ENCODE measurements around the gene KDM1B. TPM values are rescaled to one million over a fixed set of nuclear protein-coding genes. Genes with fewer than 3 reads are reported as not detected.
"Not testable (repeated sequence)": the region's sequence is repeated elsewhere in the genome, so short reads cannot be mapped to it uniquely, and the experiment has no call there.

KDM1B gene
- total RNA-seq, 1 donor from 2014 or later: 36.3 TPM

GRCh38 chr6:18185624-18186023, 30.4 kb downstream of the KDM1B start:
- DNase-seq (ENCODE audit: low spot score in 2 of 2) (no peak), FAIRE-seq (no peak)

DNA sequence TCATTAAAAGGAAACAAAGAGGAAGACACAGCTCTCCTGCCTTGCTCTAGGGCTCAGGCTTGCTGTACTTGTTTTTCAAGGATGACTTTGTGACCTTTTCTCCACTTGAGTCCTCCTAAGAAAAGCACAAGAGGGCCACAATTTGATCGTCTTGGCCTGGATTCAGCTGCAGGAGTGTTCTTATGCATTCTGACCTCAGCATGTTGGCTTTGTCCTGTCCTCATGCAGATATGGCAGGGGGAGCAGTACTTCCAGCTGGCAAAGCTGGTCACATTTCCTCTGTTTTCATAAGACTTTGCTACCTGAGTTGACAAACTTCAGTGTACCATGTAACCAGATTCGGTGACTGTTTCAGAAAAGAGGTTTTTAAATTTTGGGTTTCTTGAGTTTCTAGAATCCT, 30.8 kb downstream of the KDM1B start:
- FAIRE-seq: no peak
- no peak for DNase-seq (ENCODE audit: low spot score in 2 of 2)

GRCh38 chr6:18186540-18187250, 31.5 kb downstream of the KDM1B start:
- DNase-seq (ENCODE audit: low spot score in 2 of 2): no peak
- no peak for FAIRE-seq

DNA sequence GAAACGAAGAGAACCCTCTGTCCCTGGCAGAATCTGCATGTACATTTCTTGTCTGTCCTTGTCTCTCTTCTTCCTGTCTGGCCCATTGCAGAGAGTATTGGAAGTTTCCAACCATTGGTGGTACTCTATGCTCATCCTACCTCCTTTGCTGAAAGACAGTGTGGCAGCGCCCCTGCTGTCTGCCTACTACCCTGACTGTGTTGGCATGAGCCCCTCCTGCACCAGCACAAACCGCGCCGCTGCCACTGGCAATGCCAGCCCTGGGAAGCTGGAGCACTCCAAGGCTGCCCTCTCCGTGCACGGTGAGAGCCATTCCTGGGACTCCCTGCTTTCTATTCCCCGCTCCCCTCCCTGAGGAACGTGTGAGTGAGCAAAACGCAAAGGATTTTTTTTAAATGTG, 32.5 kb downstream of the KDM1B start:
- no peak for FAIRE-seq
- no peak for DNase-seq (ENCODE audit: low spot score in 2 of 2)

GRCh38 chr6:18189196-18189595, 34.0 kb downstream of the KDM1B start:
- FAIRE-seq (no peak), DNase-seq (ENCODE audit: low spot score in 2 of 2) (no peak)

DNA sequence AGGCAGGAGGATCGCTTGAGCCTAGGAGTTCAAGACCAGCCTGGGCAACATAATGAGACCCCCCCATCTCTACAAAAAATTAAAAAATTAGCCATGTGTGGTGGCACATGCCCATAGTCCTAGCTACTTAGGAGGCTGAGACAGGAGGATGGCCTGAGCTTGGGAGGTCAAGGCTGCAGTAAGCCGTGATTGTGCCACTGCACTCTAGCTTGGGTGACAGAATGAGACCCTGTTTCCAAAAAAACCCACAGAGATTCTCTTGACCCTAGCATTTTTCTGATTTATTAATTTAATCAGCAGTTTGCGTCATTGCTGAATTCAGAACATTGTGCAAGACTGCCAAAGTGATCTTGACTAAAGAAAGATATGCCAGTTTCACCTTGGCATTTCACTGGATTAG, 36.8 kb downstream of the KDM1B start:
- FAIRE-seq (no peak), DNase-seq (ENCODE audit: low spot score in 2 of 2) (no peak)

GRCh38 chr6:18203786-18204185, 48.6 kb downstream of the KDM1B start:
- no peak for FAIRE-seq

DNA sequence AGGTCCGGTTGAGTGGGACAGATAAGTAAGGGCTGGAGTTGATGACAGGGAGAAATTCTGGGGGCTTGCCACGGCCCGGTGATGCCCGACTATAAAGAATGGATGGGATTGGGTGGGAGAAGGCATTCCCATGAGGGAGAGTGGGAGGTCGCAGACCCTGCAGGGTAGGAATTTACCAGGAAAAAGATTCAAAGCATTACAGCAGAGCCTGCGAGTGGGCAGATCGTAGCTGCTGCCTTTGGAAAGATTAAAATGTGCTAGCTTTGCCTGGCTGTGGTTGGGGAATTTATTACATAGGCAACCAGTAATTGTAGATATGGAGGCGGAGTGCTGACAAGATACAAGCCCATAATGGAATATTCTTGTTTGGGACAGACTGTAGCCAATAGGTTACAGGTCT, 49.5 kb downstream of the KDM1B start:
- no peak for FAIRE-seq

More at GRCh38 chr6:18203786-18204185, 48.6 kb downstream of the KDM1B start:
- no peak for DNase-seq (ENCODE audit: low spot score in 2 of 2)

DNA sequence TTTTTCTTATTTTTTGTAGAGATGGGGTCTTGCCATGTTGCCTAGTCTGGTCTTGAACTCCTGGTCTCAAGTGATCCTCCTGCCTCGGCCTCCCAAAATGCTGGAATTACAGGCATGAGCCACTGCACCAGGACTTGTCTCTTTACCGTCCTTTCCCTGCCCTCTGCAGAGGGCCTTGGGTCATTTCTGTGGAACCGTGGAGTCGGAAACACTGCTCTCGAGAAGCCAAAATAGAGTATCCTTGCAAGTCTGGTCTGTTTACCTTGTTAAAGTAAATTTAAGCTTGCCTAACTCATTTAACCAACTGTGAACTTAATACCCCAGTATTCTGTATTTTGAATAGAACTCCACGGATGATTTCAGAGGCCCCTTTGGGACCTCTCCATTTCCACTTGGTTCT, 51.4 kb downstream of the KDM1B start:
- FAIRE-seq (no peak), DNase-seq (ENCODE audit: low spot score in 2 of 2) (no peak)

More for the DNA sequence above, 49.5 kb downstream of the KDM1B start:
- DNase-seq (ENCODE audit: low spot score in 2 of 2): no peak

DNA sequence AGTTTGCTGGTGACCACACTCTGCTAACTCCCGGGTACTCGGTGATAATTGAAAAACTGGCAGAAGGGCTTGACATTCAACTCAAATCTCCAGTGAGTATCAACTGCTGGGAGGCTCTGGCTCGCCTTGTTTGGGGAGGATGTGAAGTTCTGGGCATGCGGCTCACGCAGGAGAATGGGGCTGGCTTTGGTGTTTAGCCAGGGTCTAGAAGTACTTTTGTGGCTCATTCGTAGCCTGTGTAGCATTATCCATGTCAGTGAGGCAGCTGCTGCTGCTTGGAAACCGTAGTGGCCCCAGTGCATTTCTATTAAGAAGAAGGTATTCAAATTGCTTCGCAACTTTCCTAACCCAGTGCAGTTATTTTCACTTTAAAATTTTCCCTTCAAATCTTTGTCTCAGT, 52.2 kb downstream of the KDM1B start:
- FAIRE-seq (no peak), DNase-seq (ENCODE audit: low spot score in 2 of 2) (peak in 1 of 2 donors; percentile 25)

GRCh38 chr6:18207949-18208348, 52.7 kb downstream of the KDM1B start:
- no peak for DNase-seq (ENCODE audit: low spot score in 2 of 2)
- no peak for FAIRE-seq

GRCh38 chr6:18208778-18209177, 53.6 kb downstream of the KDM1B start:
- DNase-seq (ENCODE audit: low spot score in 2 of 2); FAIRE-seq: not testable (repeated sequence)

DNA sequence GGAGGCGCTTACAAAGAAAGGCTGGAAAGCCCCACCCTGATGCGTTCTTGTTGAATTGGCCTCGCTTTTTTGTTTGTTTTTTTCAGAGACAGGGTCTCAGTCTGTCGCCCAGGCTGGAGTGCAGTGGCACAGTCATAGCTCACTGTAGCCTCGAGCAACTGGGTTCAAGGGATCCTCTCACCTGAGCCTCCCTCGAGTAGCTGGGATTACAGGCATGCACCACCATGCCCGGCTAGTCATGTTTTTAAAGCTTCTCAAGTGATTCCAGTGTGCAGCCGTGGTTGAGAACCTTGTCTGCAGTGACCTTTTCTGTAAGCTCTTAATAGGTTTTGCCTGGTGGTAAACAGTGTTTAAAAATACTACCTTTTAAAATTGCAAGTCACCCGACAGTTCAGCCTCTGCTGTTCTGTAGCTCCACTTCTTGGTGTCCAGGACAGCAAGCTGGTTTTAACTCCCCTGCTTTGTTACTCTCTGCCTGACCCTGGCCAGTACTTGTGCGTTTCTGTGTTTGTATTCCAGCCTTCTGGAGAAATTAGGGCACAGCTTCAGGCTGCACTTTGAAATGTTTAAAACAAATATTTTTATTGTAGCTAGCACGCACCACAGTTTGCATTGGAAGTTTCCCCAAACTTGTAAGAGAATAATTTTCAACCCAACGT, 54.4 kb downstream of the KDM1B start:
- FAIRE-seq (no peak), DNase-seq (ENCODE audit: low spot score in 2 of 2) (no peak)

GRCh38 chr6:18210707-18211106, 55.5 kb downstream of the KDM1B start:
- DNase-seq (ENCODE audit: low spot score in 2 of 2) (no peak), FAIRE-seq (no peak)

- no peak for DNase-seq (ENCODE audit: low spot score in 2 of 2)
Observed at GRCh38 chr6:18211338-18211737, 56.1 kb downstream of the KDM1B start.

DNA sequence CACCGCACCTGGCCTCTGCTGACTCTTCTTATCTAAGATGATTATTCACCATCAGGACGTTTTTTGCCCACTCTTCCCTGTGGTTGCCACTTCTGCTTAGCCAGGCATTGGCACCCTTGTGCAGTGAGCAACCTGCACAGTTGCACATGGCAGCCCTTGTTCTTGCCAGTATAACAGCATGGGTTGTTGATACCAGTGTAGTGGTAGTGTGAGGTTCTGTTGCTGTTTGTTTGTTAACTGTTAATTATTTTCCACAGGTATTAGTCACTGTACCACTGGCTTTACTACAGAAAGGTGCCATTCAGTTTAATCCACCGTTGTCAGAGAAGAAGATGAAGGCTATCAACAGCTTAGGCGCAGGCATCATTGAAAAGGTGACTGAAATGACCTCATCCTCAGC, 57.0 kb downstream of the KDM1B start:
- DNase-seq (ENCODE audit: low spot score in 2 of 2): no peak
- FAIRE-seq: no peak

More at GRCh38 chr6:18211338-18211737, 56.1 kb downstream of the KDM1B start:
- no peak for FAIRE-seq

- FAIRE-seq (no peak), DNase-seq (ENCODE audit: low spot score in 2 of 2) (no peak)
Observed at GRCh38 chr6:18213439-18213838, 58.2 kb downstream of the KDM1B start.

DNA sequence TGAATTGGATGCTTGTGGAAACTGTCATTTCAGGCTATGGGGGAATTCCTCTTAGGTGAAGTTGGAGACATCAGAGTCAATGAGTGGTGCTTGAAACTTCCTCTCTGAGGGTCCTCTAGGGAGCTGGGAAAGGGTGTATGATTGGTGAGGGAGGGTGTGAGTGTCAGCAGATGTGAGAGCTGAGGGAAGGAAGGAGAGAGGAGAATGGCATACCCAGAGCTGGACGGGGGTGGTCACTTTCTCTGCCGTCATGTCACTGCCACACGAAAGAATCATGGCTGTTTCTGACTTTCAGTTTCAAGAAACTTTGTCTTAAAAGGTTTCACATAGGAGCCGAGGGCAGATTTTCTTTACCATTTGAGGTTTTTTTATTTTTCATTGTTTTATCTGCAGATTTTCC, 58.8 kb downstream of the KDM1B start:
- no peak for FAIRE-seq
- DNase-seq (ENCODE audit: low spot score in 2 of 2): no peak

DNA sequence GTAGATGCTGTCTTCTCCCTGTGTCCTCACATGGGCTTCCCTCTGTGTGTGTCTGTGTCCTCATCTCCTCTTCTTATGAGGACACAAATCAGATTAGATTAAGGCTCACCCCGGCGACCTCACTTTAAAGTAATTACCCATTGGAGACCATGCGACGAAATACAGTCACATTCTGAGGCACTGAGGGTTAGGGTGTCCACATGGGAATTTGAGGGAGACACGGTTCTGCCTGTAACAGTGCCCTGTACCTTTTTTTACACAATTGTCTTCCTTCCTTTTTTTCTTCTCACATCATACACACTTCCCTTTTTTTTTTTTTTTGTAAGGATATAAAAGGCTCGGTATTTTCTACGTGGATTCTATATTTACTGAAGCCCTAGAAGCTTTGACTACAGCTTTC, 60.2 kb downstream of the KDM1B start:
- DNase-seq (ENCODE audit: low spot score in 2 of 2): no peak
- no peak for FAIRE-seq

GRCh38 chr6:18216411-18216810, 61.2 kb downstream of the KDM1B start:
- DNase-seq (ENCODE audit: low spot score in 2 of 2): no peak
- FAIRE-seq: no peak

DNA sequence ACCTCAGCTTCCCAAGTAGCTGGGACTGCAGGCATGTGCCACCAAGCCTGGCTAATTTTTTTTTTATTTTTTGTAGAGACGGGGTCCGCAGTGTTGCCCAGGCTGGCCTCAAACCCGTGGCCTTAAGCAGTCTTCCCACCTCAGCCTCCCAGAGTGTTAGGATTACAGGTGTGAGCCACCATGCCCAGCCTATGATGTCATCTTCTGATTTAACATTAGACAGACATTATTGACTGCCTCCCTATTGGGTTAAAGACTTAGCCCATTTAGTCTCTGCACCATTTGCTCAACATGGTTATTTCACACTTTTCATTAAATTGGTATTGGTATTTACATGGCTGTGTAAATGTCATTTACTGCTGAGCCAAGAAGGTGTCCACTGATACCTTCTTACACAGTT, 63.0 kb downstream of the KDM1B start:
- FAIRE-seq: no peak
- DNase-seq (ENCODE audit: low spot score in 2 of 2): no peak

- DNase-seq (ENCODE audit: low spot score in 2 of 2) (no peak), FAIRE-seq (no peak)
Observed at GRCh38 chr6:18219591-18219990, 64.4 kb downstream of the KDM1B start.

All from frontal cortex (tissue), 4 donors.